CD4-positive, alpha-beta T cell treated with Interleukin-4 for 1 hour (primary cell): ENCODE results near the gene IBA57.

Source experiments
- DNase-seq, 2 donors: peaks; one replicate each; pipeline ENCODE4 v3.0.0-alpha.2; 2020 to 2022

Gene IBA57

DNA sequence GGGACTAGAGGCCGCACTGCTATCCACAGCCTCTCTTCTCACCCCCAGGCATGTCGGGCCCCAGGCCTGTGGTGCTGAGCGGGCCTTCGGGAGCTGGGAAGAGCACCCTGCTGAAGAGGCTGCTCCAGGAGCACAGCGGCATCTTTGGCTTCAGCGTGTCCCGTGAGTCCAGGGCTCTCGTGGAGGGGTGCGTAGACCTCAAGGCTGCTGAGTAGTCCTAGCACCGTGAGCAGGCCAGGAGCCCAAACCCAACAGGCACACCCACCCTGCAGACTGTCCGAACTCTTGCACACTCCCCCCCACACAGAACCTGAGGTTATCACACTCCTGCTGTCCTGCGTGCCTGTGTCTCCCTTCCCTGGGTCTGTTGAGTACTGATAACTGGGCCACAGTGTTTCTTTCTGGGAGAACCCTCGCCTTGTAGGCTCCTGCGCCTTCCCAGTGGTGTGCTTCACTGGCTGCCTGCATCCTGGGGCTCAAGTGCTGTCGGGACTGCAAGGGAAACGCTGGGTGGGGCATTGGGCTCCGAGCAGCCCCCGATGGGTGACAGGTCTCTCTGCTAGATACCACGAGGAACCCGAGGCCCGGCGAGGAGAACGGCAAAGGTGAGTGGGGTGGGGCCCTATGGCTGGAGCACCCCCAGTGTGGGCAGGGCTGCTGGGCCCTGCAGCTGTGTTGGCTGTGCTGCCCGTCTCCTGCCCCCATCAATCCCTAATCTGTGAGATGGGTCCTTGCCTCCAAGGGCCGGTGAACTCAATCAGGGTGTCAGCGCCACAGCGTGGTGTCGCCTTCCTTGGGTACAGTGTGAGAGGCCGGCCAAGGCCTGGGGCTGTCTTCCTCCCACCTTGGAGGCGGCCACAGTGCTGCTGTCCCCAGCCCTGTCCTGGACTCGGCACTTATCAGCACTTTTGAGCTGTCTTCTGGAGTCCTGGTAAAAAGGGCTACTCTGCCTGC, 19.9 kb upstream of the IBA57 start:
- DNase-seq = no peak

DNA sequence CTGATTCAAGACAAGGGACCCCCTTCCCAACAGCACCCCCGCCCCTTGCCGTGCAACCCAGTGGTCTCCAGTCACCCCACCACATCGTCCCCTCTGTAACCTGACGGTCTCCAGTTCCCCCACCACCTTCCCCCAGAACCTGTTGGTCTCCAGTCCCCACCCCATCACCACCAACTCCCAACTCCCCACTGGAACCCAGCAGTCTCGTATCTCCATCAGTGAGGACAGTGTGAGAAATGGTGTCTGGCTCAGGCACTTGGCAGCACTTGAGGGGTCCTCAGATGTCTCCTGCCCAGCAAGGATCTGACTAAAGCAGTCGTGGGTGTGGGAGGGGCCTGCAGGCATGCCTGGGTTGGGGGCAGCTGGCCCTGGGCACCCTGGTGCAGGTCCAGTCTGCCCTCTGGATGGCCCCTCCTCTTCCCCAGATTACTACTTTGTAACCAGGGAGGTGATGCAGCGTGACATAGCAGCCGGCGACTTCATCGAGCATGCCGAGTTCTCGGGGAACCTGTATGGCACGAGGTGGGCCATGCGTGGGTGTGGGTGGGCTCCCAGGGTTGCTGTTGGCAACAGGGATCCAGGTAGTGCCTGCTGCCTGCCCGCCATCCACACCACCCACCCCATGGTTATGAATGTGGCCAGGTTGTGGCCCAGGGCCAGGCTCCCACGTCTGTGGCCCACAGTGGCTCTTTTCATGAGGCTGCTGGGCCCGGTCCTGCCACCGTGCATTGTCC, 19.0 kb upstream of the IBA57 start:
- DNase-seq = no peak

DNA sequence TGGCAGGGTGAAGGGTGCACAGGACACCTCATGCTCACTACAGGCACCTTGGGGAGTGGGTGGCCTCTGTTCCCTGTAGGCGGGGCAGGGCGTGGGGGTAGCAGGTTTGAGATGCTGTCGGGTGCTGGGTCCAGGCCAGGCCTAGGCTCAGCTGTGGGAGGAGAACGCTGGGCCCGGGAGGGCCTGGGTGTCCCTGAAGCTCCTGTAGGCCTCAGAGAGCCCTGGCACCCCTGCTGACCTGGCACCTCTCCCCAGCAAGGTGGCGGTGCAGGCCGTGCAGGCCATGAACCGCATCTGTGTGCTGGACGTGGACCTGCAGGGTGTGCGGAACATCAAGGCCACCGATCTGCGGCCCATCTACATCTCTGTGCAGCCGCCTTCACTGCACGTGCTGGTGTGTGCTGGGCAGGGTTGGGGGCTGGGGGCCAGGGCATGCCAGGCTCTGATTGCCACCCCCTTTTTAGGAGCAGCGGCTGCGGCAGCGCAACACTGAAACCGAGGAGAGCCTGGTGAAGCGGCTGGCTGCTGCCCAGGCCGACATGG, 18.4 kb upstream of the IBA57 start:
- no peak for DNase-seq

DNA sequence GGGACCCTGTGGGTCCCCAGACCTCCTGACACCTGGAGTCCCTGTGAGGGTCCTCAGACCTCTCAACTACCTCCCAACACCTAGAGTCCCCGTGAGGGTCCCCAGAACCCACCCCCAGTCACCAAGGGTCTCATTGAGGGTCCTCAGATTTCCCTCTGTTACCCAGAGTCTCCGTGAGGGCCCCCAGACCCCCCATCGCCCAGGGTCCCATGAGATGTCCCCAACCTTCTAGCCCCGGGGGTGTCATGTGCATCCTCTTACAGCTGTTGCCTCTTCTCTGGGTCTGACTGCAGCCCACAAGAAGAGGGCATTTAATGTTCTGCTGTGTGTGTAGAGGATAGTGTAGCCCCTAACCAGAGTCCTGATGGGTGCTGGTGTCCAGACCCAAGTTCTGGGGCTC, 17.8 kb upstream of the IBA57 start:
- DNase-seq = no peak

GRCh38 chr1:228148196-228148861, 17.3 kb upstream of the IBA57 start:
- no peak for DNase-seq

GRCh38 chr1:228148935-228149405, 16.6 kb upstream of the IBA57 start:
- no peak for DNase-seq

- DNase-seq = no peak
These were observed 16.0 kb upstream of the IBA57 start, which contains the start of gene GJC2 for GRCh38 chr1:228149406-228150119. Gene GJC2, plus strand, starts transcription at chr1:228149930. Its CDS starts 7,829 bp downstream, at chr1:228157759.

GRCh38 chr1:228150120-228150460, 15.5 kb upstream of the IBA57 start:
- DNase-seq = no peak

DNA sequence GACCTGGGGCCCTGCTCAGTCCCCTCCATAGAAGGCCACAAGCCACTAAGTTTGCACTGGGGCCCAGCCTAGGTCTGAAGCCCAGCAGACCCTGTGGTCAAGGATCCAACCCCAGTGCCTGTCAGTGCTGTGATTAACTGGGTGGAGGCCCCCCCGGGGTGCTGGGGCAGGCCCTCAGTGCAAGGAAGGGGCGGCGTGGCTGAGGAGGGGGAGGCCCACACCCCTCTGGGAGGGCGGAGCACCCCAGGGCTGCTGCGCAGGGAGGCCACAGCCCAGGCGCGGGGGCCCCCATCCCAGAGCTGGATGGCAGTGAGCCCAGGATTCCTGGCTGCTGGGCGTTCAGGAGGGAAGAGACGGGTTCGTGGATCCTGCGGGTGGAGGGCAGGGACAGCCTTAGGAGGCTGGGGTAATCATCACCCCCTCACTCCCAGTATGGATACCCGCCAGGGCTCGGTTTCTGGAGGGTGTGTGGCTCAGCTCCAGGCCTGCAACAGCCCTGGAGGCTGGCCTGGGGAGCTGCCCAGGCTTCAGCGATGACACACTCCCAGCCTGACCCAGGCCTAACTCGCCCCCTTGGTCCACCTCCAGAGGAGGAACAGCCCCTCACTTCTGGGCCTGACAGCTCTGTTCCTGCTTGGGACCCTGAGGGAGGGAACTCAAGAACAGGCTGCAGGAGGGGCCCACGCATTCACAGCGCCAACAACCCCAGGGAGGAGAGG, 15.0 kb upstream of the IBA57 start:
- DNase-seq = no peak

DNA sequence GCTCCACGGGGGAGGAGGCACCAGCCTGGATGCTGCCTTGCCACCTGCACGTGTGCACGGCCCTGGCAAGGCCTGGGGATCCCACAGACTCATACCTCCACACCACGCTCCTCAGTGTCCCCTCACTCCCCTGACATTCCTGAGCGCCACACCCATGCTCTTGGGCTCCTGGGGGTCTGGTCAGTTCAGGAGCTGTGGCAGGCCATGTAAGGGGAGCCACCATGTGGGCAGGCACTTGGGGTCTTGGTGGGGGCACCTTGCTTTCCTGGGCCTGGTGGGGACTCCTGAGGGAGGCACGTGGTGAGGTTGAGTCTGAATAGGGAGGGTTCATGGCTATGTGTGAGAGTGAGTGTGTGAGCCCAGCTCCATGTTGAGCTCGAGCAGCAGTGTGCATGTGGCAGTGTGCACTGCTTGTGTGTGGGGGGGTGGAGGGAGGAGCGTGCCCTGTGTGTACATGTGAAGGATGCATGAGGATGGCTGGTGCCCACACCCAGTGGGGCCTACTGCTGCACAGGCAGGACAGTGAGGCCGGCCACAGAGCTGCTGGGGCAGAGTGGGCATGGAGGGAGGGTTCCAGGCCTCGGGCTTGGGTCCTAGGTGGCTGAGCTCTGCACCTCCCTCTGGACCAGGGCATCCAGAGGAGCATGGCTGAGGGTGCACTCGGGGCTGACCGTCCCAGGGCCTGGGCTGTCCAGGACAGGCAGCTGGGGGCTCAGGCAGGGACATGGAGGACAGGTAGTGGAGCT, 14.3 kb upstream of the IBA57 start:
- no peak for DNase-seq

DNA sequence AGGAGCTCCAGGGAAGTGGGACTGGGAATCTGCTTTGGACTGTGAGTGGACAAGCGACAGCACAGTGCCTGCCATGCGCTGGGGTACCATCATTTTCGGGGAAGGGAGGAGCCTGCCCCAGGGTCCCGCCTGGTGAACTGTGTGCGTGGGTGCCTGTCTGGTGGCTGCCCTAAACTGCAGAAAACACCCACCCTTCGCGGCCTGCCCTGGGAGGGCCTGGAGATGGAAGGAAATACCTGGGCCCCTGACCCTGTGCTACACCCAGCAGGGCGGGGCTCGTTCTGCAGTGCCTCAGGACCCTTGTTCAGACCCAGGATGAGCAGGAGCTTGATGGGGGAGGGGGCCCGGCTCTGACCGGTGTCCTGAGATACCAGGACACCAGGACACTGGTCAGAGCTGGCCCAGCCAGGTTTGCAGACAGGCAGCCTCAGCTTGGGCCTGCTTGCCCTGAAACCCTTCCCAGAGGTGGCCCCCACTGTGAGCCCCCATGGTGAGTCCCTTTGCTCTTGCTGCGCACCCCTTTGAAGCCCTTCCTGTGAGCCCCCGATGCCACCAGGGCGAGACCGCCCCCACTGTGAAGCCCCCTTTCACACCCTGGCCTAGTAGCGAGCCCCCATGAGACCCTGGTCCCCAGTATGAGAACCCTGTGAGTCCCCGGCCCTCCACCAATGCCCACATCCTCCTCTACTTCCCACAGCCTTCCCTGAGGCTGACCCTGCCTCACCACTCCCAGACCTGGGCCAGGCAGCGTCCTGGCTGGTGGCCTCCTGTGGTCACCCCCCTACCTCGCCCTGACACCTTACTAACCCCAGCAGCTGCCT, 13.3 kb upstream of the IBA57 start:
- DNase-seq = no peak

- no peak for DNase-seq
These were observed 12.7 kb upstream of the IBA57 start for GRCh38 chr1:228152918-228153258.

GRCh38 chr1:228154021-228154669, 11.5 kb upstream of the IBA57 start:
- DNase-seq = no peak

GRCh38 chr1:228154670-228155571, 10.7 kb upstream of the IBA57 start:
- no peak for DNase-seq

DNA sequence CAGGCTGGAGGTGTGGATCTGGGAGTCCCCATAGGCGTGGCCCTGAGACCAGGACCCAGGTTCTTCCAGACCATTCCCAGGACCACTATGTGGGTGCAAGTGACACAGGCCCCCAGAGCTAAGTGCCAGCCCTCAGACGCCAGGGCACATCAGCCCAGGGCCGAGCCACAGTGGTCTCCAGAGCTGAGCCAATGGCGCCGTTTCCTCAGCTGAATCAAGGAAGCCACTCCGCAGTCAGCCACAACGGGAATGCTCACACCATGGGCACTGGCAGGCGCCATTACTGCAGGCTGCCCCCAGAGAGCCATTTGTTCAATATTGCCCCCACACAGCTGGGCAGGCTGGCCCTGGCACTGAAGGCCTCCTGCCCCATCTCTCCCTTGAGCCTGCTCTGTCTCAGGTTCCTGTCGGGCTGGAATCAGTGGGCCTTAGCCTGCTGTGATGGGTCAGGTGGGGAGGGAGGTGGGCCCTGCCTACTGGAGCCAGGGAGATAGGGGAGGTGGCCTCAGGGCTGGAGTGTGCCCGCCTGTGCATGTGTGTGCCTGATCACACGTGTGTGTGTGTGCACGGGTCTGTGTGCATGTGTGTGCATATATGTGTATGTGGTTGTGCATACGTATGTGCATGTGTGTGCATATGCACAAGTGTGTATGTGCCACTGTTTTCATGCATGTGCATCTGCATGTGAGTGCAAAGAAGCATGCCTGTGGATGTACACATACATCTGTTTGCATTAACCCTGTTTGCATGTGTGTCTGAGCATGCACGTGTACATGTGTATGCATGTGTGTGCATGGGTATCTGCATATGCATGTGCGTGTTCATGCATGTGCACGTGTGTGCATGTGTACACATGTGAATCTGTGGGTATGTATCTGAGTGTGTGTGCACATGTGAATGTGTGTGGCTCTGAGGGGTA, 9.7 kb upstream of the IBA57 start:
- no peak for DNase-seq

DNA sequence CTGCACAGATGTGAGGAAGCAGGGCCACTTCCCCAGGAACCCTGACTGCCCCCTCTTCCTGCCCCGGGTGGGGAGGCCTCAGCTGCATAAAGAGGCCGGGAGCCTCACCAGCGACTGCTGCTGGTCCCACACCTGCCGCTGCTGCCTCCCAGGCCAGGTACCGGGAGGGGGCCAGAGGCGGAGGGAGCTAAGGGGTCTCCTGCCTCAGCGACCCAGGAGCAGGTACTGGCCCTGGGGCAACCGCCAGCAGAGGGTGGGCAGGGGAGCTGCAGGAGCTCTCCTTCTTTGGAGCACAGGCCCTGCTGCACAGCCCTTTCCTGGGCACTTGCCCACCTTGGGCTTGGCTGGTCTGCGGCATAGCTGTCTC, 9.1 kb upstream of the IBA57 start:
- DNase-seq = no peak

- no peak for DNase-seq
These were observed 8.5 kb upstream of the IBA57 start for GRCh38 chr1:228156941-228157728.
